HepG2 (cell line): ENCODE measurements around the gene DBN1. TPM values are rescaled to one million over a fixed set of nuclear protein-coding genes. Genes with fewer than 3 reads are reported as not detected.

Experiments
- ATF7 ChIP-seq, 2 experiments: fragments of 450-650 bp in 1 of 2; sonication (generic) in 1 of 2; formaldehyde crosslinking in 1 of 2; IDR thresholded peaks; 2 replicates each; pipeline versions ENCODE4 v1.4.0 to v1.6.1; 2016 to 2020; ENCODE audit warnings: antibody characterized with exemption in 1 of 2, mild to moderate bottlenecking in 1 of 2, missing genetic modification reagents in 1 of 2
- DNMT1 ChIP-seq: sonication (generic); formaldehyde crosslinking; IDR thresholded peaks from 2 replicates; pipeline ENCODE4 v1.5.1; 2020; ENCODE audit warnings: mild to moderate bottlenecking, missing genetic modification reagents
- ELF3 ChIP-seq: IDR thresholded peaks from 2 replicates; pipeline ENCODE4 v1.6.1; 2016; ENCODE audit warnings: missing genetic modification reagents, missing compliant biosample characterization
- EZH2 ChIP-seq: conservative IDR thresholded peaks from 2 replicates; pipeline ENCODE4 v1.6.1; 2012; ENCODE audit warnings: mild to moderate bottlenecking, low read depth, low read length, moderate library complexity
- GATAD2A ChIP-seq: IDR thresholded peaks from 2 replicates; pipeline ENCODE4 v1.6.1; 2016
- GTF3A ChIP-seq: sonication (generic); formaldehyde crosslinking; conservative IDR thresholded peaks from 2 replicates; pipeline ENCODE4 v1.4.0; 2020; ENCODE audit warnings: mild to moderate bottlenecking, missing genetic modification reagents
- HMG20B ChIP-seq: conservative IDR thresholded peaks from 2 replicates; pipeline ENCODE4 v1.6.1; 2016; ENCODE audit warnings: missing genetic modification reagents, missing compliant biosample characterization
- KDM2A ChIP-seq: sonication (generic); formaldehyde crosslinking; IDR thresholded peaks from 2 replicates; pipeline ENCODE4 v1.4.0; 2020; ENCODE audit warnings: low read depth, missing genetic modification reagents, borderline replicate concordance
- RFXAP ChIP-seq: sonication (generic); formaldehyde crosslinking; IDR thresholded peaks from 2 replicates; pipeline ENCODE4 v1.4.0; 2020; ENCODE audit warnings: missing genetic modification reagents, borderline replicate concordance
- SAP130 ChIP-seq: IDR thresholded peaks from 2 replicates; pipeline ENCODE4 v1.6.1; 2016; ENCODE audit warnings: low read depth
- WIZ ChIP-seq: sonication (generic); formaldehyde crosslinking; IDR thresholded peaks from 2 replicates; pipeline ENCODE4 v1.5.1; 2020; ENCODE audit warnings: mild to moderate bottlenecking, missing genetic modification reagents
- ZKSCAN5 ChIP-seq: sonication (generic); formaldehyde crosslinking; IDR thresholded peaks from 2 replicates; pipeline ENCODE4 v1.5.1; 2020; ENCODE audit warnings: mild to moderate bottlenecking, missing genetic modification reagents
- ZNF253 ChIP-seq: sonication (generic); formaldehyde crosslinking; IDR thresholded peaks from 2 replicates; pipeline ENCODE4 v1.8.0; 2022; ENCODE audit warnings: mild to moderate bottlenecking, missing genetic modification reagents, borderline replicate concordance
- ZNF274 ChIP-seq: sonication (generic); formaldehyde crosslinking; IDR thresholded peaks from 2 replicates; pipeline ENCODE4 v1.5.1; 2020; ENCODE audit warnings: mild to moderate bottlenecking, missing genetic modification reagents
- ZNF501 ChIP-seq: sonication (generic); formaldehyde crosslinking; IDR thresholded peaks from 2 replicates; pipeline ENCODE4 v1.5.1; 2020; ENCODE audit warnings: mild to moderate bottlenecking, moderate library complexity, missing genetic modification reagents
- ZNF530 ChIP-seq: sonication (generic); formaldehyde crosslinking; IDR thresholded peaks from 2 replicates; pipeline ENCODE4 v1.5.0; 2020; ENCODE audit warnings: low read depth, mild to moderate bottlenecking, missing genetic modification reagents
- ZNF558 ChIP-seq: sonication (generic); formaldehyde crosslinking; IDR thresholded peaks from 2 replicates; pipeline ENCODE4 v1.9.0; 2022; ENCODE audit warnings: mild to moderate bottlenecking, missing genetic modification reagents, borderline replicate concordance
- ZNF577 ChIP-seq: sonication (generic); formaldehyde crosslinking; IDR thresholded peaks from 2 replicates; pipeline ENCODE4 v1.4.0; 2020; ENCODE audit warnings: mild to moderate bottlenecking, low read depth, missing genetic modification reagents, borderline replicate concordance
- ZNF616 ChIP-seq: sonication (generic); formaldehyde crosslinking; IDR thresholded peaks from 2 replicates; pipeline ENCODE4 v1.5.0; 2020; ENCODE audit warnings: low read depth, mild to moderate bottlenecking, missing genetic modification reagents
- ZNF629 ChIP-seq: sonication (generic); formaldehyde crosslinking; conservative IDR thresholded peaks from 2 replicates; pipeline ENCODE4 v1.5.0; 2020; ENCODE audit warnings: missing genetic modification reagents
- ZNF670 ChIP-seq: sonication (generic); formaldehyde crosslinking; IDR thresholded peaks from 2 replicates; pipeline ENCODE4 v1.8.0; 2022; ENCODE audit warnings: mild to moderate bottlenecking, missing genetic modification reagents, borderline replicate concordance
- ZNF713 ChIP-seq: sonication (generic); formaldehyde crosslinking; IDR thresholded peaks from 2 replicates; pipeline ENCODE4 v1.4.0; 2020; ENCODE audit warnings: mild to moderate bottlenecking, missing genetic modification reagents
- polyA plus RNA-seq, 8 experiments: library from polyadenylated mRNA; depleted of rRNA in 3 of 8; stranded (reverse) in 7 of 8; unstranded in 1 of 8; fragments of >200 nt; fragmentation: Illumina TruSeq in 4 of 8; extraction: Trizol in 4 of 8; gene quantifications; 2 replicates each; pipeline versions ENCODE4 v1.2.1 to v1.2.3, GENCODE V29; 2011 to 2016; ENCODE audit warnings: low read depth in 4 of 8, missing spikeins in 1 of 8, mixed read lengths in 1 of 8; ENCODE audit not compliant: insufficient read depth in 1 of 8
- total RNA-seq, 5 experiments: library from RNA; depleted of rRNA; stranded (reverse); fragments of >200 nt; fragmentation: Illumina TruSeq; extraction: Trizol; gene quantifications; 2 replicates each; pipeline ENCODE4 v1.2.3, GENCODE V29; 2016; ENCODE audit warnings: low read depth in 1 of 5
- TF ChIP-seq, protein P1 (sequence below): IDR thresholded peaks from 2 replicates; pipeline ENCODE4 v1.6.1; 2016
- TF ChIP-seq, protein P2 (sequence below): sonication (generic); formaldehyde crosslinking; IDR thresholded peaks from 2 replicates; pipeline ENCODE4 v1.4.0; 2020; ENCODE audit warnings: mild to moderate bottlenecking, missing genetic modification reagents
- TF ChIP-seq, protein P3 (sequence below): IDR thresholded peaks from 2 replicates; pipeline ENCODE4 v1.6.1; 2016; ENCODE audit warnings: control low read depth
- TF ChIP-seq, protein P4 (sequence below): sonication (generic); formaldehyde crosslinking; IDR thresholded peaks from 2 replicates; pipeline ENCODE4 v1.9.0; 2022; ENCODE audit warnings: missing genetic modification reagents, mild to moderate bottlenecking, borderline replicate concordance
- TF ChIP-seq, protein P5 (sequence below), 2 experiments: fragments of 450-650 bp in 1 of 2; sonication (generic) in 1 of 2; formaldehyde crosslinking; IDR thresholded peaks; 2 replicates each; pipeline versions ENCODE4 v1.5.0 to v1.8.0; 2020 to 2022; ENCODE audit warnings: mild to moderate bottlenecking in 1 of 2, missing genetic modification reagents in 1 of 2

The DBN1 gene
- total and polyA plus RNA-seq, 2 of the 13 experiments (the other 11 are each of a cell fraction or from before 2014, with no cell fraction given): 27.0 to 37.3 TPM

DNA sequence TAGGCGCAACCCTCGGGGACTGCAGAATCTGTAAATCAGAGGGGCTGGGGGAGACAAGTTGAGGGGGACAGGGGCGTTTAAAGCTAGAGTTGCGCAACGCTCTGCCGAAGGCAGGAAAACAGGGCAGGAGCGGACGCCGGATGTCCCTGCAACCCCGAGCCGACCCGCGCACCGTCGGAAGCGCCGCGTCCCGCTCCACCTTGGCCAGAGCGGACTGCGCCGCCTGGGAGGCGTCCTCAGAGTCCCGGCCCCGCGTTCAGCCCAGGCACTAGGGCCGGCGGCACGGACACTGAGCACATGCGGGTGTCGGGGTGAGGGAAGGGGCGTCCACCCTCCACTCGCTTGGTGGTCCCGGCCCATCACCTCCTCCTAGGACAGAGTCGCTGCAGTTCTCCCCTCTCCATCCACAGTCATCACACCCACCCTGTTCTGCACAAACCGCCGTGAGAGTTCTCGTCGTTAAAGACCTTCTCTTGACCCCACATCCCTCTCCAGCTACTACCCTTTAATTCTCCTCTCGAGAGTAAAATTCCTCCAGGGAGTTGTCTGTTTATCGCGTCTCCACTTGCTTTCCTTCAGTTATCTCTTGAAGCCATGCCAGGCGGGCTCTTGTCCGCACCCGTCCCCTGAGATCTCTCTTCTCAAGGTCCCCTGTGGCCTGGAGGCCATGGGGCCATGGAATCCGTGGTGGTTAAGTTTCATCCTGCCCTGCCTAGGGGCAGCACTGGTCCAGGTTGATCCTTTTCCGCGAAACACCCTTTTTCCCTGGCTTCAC is 24.8 kb upstream of the DBN1 start (continued):
- TF ChIP-seq ZNF629 (CRISPR knock-in tag) (no peak), ZNF530 (CRISPR knock-in tag) (no peak), WIZ (CRISPR knock-in tag) (no peak), SAP130 (no peak), ELF3 (CRISPR knock-in tag) (no peak), ZNF501 (CRISPR knock-in tag) (peak; percentile 8; the same call in 1 of the 2 replicates), ZNF670 (CRISPR knock-in tag) (no peak), GTF3A (CRISPR knock-in tag) (no peak), ZNF577 (CRISPR knock-in tag) (no peak), ZNF558 (no peak), ZNF253 (CRISPR knock-in tag) (no peak), HMG20B (no peak), ZNF616 (CRISPR knock-in tag) (no peak), KDM2A (CRISPR knock-in tag) (0 out of 2 replicates have a peak, but pooled peaks have one; percentile 23), GATAD2A (0 out of 2 replicates have a peak, but pooled peaks have one; percentile 19), EZH2 (0 out of 2 replicates have a peak, but pooled peaks have one; percentile 45), ZNF274 (CRISPR knock-in tag) (no peak), ZNF713 (CRISPR knock-in tag) (no peak), ATF7 (IDR thresholded peaks at IDR 0.05) (no peak), ATF7 (CRISPR knock-in tag; IDR thresholded peaks at IDR 0.05) (no peak), DNMT1 (CRISPR knock-in tag) (no peak), RFXAP (CRISPR knock-in tag) (no peak), ZKSCAN5 (CRISPR knock-in tag) (no peak)
- TF ChIP-seq, protein P1, sequence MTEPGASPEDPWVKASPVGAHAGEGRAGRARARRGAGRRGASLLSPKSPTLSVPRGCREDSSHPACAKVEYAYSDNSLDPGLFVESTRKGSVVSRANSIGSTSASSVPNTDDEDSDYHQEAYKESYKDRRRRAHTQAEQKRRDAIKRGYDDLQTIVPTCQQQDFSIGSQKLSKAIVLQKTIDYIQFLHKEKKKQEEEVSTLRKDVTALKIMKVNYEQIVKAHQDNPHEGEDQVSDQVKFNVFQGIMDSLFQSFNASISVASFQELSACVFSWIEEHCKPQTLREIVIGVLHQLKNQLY (CRISPR knock-in tag): no peak
- TF ChIP-seq, protein P2, sequence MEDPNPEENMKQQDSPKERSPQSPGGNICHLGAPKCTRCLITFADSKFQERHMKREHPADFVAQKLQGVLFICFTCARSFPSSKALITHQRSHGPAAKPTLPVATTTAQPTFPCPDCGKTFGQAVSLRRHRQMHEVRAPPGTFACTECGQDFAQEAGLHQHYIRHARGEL: no peak
- TF ChIP-seq, protein P3, sequence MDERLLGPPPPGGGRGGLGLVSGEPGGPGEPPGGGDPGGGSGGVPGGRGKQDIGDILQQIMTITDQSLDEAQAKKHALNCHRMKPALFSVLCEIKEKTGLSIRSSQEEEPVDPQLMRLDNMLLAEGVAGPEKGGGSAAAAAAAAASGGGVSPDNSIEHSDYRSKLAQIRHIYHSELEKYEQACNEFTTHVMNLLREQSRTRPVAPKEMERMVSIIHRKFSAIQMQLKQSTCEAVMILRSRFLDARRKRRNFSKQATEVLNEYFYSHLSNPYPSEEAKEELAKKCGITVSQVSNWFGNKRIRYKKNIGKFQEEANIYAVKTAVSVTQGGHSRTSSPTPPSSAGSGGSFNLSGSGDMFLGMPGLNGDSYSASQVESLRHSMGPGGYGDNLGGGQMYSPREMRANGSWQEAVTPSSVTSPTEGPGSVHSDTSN: no peak
- TF ChIP-seq, protein P4, sequence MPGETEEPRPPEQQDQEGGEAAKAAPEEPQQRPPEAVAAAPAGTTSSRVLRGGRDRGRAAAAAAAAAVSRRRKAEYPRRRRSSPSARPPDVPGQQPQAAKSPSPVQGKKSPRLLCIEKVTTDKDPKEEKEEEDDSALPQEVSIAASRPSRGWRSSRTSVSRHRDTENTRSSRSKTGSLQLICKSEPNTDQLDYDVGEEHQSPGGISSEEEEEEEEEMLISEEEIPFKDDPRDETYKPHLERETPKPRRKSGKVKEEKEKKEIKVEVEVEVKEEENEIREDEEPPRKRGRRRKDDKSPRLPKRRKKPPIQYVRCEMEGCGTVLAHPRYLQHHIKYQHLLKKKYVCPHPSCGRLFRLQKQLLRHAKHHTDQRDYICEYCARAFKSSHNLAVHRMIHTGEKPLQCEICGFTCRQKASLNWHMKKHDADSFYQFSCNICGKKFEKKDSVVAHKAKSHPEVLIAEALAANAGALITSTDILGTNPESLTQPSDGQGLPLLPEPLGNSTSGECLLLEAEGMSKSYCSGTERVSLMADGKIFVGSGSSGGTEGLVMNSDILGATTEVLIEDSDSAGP (CRISPR knock-in tag): peak; percentile 62; the same call in 1 of the 2 replicates
- TF ChIP-seq, protein P5, sequence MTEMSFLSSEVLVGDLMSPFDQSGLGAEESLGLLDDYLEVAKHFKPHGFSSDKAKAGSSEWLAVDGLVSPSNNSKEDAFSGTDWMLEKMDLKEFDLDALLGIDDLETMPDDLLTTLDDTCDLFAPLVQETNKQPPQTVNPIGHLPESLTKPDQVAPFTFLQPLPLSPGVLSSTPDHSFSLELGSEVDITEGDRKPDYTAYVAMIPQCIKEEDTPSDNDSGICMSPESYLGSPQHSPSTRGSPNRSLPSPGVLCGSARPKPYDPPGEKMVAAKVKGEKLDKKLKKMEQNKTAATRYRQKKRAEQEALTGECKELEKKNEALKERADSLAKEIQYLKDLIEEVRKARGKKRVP (CRISPR knock-in tag; IDR thresholded peaks at IDR 0.05): no peak
